ENCODE data around the gene SYCP2L.
"Not testable (repeated sequence)": the region's sequence is repeated elsewhere in the genome, so short reads cannot be mapped to it uniquely, and the experiment has no call there.

GRCh38 chr6:11003297-11003696 is 116.4 kb downstream of the SYCP2L start:
- TF ChIP-seq CTCF (conservative IDR thresholded peaks at IDR 0.05; ENCODE audit: low read depth, low read length); EZH2 (IDR thresholded peaks at IDR 0.05; ENCODE audit: borderline replicate concordance, low read depth, low read length, poor library complexity, severe bottlenecking): not testable (repeated sequence)

Data from A673 (cell line).